Measurements from ENCODE around the gene LDLRAD4.

Gene LDLRAD4

GRCh38 chr18:13501891-13502290 lies 283.3 kb downstream of the LDLRAD4 start:
- no peak for DNase-seq

GRCh38 chr18:13502585-13502984 lies 284.0 kb downstream of the LDLRAD4 start:
- DNase-seq = no peak

- DNase-seq = no peak
Measured at GRCh38 chr18:13503836-13504235, 285.3 kb downstream of the LDLRAD4 start.

- no peak for DNase-seq
Measured at GRCh38 chr18:13505780-13506345, 287.3 kb downstream of the LDLRAD4 start.

- no peak for DNase-seq
Measured at GRCh38 chr18:13510594-13510993, 292.0 kb downstream of the LDLRAD4 start.

GRCh38 chr18:13511961-13512577 lies 293.5 kb downstream of the LDLRAD4 start:
- DNase-seq = no peak

- no peak for DNase-seq
Measured at GRCh38 chr18:13513021-13513420, 294.5 kb downstream of the LDLRAD4 start.

- DNase-seq = no peak
Measured at GRCh38 chr18:13513481-13513880, 294.9 kb downstream of the LDLRAD4 start.

GRCh38 chr18:13514558-13514957 lies 296.0 kb downstream of the LDLRAD4 start:
- no peak for DNase-seq

- no peak for DNase-seq
Measured at GRCh38 chr18:13516855-13517254, 298.3 kb downstream of the LDLRAD4 start.

GRCh38 chr18:13517369-13517768 lies 298.8 kb downstream of the LDLRAD4 start:
- no peak for DNase-seq

GRCh38 chr18:13518382-13518781 lies 299.8 kb downstream of the LDLRAD4 start:
- no peak for DNase-seq

GRCh38 chr18:13520306-13520705 lies 301.7 kb downstream of the LDLRAD4 start:
- DNase-seq = no peak

GRCh38 chr18:13520741-13521140 lies 302.2 kb downstream of the LDLRAD4 start:
- no peak for DNase-seq

GRCh38 chr18:13521418-13521817 lies 302.9 kb downstream of the LDLRAD4 start:
- no peak for DNase-seq

GRCh38 chr18:13522256-13522655 lies 303.7 kb downstream of the LDLRAD4 start:
- DNase-seq = no peak

GRCh38 chr18:13522861-13523660 lies 304.5 kb downstream of the LDLRAD4 start:
- no peak for DNase-seq

GRCh38 chr18:13524054-13524453 lies 305.5 kb downstream of the LDLRAD4 start:
- DNase-seq = no peak

GRCh38 chr18:13524811-13525210 lies 306.3 kb downstream of the LDLRAD4 start:
- no peak for DNase-seq

- DNase-seq = no peak
Measured at GRCh38 chr18:13525381-13526029, 306.9 kb downstream of the LDLRAD4 start.

- DNase-seq = no peak
Measured at GRCh38 chr18:13526519-13526918, 308.0 kb downstream of the LDLRAD4 start.

- DNase-seq = no peak
Measured at GRCh38 chr18:13527256-13527655, 308.7 kb downstream of the LDLRAD4 start.

- no peak for DNase-seq
Measured at GRCh38 chr18:13527730-13528129, 309.2 kb downstream of the LDLRAD4 start.

All from DMS 273 treated with DMSO at 0.1 percent for 48 hours (cell line).